G401.6 (cell line): Measurements from ENCODE around the gene LEMD1.

Experiments used
- FAIRE-seq: peaks from 2 replicates; lab custom pipeline; 2012; peaks lifted over from hg19 to GRCh38; lab: Jason Lieb, UNC

LEMD1 gene, protein sequence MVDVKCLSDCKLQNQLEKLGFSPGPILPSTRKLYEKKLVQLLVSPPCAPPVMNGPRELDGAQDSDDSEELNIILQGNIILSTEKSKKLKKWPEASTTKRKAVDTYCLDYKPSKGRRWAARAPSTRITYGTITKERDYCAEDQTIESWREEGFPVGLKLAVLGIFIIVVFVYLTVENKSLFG

GRCh38 chr1:205421798-205422197, at the start of gene LEMD1:
Gene LEMD1 (minus strand): TSS chr1:205422056. CDS start chr1:205420536, 1,520 bp downstream.
- no peak for FAIRE-seq

DNA sequence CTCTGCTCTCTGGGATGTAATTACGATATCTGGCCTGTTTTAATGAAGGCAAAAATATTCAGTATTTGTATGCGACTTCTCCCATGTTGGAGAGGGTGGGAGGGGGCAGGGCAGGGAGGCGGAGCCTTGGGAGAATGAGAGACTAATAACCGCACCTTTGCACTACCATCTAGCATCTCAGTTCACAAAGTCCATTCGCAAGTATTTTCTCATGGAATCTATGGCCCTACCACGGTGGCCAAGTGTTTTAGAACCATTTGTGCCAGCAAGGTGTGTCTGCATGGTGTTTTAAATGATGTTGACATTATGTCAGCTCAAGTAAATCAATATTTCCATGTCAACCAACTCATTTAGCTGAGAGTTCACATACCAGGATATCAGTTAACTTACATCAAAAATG, 48.3 kb upstream of the LEMD1 start:
- FAIRE-seq, result no peak

GRCh38 chr1:205466595-205467220, 44.9 kb upstream of the LEMD1 start:
- FAIRE-seq, result no peak

DNA sequence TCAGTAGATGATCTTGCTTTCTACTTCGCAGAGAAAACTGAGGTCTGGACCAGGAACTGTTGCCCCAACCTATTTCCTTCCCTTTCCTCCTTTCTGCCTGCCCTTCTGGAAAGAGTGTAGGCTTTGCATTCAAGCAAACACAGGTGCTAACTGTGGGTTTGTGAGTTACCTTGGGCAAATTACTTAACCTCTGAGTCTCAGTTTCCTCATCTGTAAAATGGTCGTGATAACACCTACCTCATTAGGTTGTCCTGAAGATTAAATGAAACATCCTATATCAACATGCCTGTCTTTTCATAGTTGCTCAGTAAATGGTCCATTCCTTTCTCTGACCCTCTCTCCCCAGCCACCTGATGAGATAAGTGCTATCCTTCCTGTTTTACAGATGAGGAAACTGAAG, 43.5 kb upstream of the LEMD1 start:
- no peak for FAIRE-seq

- peak; percentile 59 for FAIRE-seq
Observed at GRCh38 chr1:205458777-205459566, 37.1 kb upstream of the LEMD1 start.

DNA sequence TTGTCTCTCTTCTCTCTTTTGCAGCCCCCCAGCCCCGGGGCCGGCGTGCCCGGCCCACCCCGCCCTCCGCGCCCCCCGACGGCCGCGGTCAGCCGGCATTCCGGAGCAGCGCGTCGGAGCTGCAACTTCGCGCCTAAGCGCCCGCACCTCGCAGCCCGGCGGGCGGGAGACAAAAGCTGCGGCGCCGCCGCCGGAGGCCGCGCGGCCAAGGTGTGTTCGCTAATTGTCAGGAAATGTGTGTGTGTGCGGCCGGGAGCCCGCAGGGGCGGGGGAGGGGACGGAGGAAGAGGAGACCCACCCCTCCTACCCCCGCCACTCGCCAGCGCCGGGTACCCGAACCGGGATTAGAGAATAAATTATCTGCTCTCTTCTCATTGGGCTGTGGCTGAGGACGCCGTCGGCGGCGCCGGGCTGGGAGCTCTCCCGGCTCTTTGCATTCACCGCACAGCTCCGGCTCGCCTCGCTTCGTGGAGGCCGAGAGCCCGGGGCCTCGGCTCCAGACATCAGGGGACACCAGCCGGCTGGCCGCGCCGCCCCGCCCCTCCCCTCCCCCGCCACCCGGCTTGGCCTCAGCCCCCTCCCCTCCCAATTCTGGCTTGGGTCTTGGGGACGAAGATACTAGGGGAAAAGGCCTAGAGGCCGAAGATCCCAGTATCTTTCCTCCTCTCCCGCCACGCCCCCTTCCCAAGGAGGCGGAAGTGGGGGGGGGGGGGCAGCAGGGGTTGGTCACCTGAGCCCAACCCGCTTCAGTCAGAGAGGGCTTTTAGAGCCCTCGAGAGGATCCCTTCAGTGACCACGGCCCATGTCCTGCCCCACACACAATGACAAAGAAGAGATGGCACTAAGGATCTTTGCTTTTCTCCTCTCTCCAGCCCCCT, 35.3 kb upstream of the LEMD1 start:
- no peak for FAIRE-seq

GRCh38 chr1:205456383-205456867, 34.6 kb upstream of the LEMD1 start:
- no peak for FAIRE-seq

- FAIRE-seq, result no peak
Observed at GRCh38 chr1:205455581-205456382, 33.9 kb upstream of the LEMD1 start, which contains the start of gene BLACAT1. Gene BLACAT1 (minus strand): TSS chr1:205456045.

- FAIRE-seq, result no peak
Observed at GRCh38 chr1:205454903-205455335, 33.1 kb upstream of the LEMD1 start.

GRCh38 chr1:205453466-205453865, 31.6 kb upstream of the LEMD1 start:
- FAIRE-seq, result no peak

GRCh38 chr1:205452933-205453332, 31.1 kb upstream of the LEMD1 start:
- FAIRE-seq, result no peak

GRCh38 chr1:205452364-205452763, 30.5 kb upstream of the LEMD1 start:
- FAIRE-seq, result no peak

GRCh38 chr1:205451759-205452164, 29.9 kb upstream of the LEMD1 start:
- FAIRE-seq, result no peak

DNA sequence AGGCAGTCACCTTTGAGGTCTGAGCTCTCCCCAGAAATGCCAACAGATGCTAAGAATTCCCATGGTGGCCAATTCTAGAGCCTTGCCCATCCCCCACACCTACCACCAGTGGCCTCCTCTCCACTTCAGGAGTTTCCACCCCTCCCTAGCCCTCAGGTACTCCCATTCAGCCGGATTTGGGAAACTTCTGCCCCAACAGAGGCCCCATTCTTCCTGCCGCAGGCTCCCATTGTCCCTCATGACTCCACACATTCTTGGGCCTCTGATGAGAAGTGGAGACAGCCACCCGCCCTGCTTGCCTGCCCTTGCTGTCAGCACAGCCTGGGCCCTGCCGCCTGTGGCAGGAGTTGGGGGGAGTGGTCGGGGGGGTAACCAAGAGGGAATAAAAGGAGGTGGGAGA, 29.3 kb upstream of the LEMD1 start:
- FAIRE-seq, result no peak

- FAIRE-seq, result no peak
Observed at GRCh38 chr1:205450448-205450847, 28.6 kb upstream of the LEMD1 start.

DNA sequence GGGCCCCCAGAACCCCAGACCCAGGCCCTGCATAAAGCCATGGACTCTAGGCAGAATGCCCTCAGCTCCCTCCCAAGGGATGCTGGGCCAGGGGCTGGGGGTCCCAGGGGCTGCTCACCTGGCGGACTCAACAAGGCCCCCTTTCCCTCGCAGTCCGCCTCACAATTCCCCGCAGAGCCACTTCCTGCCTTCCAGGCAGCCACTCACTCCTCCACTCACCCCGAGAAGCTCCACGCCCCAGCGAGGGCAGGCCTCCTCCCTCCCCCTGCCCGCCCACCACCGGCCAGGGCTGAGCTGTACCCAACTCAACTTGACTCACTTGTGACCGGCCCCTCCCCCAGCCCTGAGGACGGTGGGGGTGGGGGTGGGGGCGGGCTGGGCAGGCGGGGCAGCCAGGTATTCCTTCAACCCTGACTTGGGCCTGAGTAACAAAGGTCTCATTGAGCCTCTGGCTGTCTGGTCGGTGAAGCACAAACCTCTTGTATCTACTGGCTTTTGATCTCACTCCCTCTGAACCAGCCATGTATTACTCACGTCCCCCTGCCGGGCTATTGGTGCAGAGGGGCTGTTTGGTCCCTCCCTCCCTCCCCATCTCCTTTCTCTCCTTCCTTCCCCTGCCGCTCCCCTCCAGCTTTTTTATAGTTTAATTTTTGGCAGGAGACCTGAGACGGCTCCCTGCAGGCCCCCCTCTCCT, 28.0 kb upstream of the LEMD1 start:
- FAIRE-seq, result no peak

DNA sequence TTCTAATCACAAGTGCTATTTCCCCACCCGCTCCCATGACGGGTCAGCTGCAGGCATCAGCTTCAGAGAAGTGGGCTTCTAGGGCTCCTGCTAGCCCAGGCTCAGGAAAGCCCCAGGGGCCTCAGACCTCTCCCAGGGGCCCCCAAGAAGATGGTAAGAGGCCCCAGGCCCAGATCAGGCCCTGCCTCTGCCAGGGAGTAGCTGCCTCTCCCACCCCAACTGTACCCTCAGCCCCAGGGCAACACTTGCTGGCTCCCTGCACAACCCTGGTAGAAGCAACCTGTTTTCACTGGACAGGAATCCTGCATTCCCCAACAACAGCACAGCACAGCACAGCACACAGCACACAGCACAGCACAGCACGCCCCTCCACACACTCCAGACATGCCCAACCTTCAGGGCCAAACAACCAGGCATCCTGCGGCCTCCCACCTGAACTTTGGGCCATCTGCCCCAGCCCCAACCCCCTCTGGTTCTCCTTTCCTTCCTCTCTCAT, 27.4 kb upstream of the LEMD1 start:
- no peak for FAIRE-seq

DNA sequence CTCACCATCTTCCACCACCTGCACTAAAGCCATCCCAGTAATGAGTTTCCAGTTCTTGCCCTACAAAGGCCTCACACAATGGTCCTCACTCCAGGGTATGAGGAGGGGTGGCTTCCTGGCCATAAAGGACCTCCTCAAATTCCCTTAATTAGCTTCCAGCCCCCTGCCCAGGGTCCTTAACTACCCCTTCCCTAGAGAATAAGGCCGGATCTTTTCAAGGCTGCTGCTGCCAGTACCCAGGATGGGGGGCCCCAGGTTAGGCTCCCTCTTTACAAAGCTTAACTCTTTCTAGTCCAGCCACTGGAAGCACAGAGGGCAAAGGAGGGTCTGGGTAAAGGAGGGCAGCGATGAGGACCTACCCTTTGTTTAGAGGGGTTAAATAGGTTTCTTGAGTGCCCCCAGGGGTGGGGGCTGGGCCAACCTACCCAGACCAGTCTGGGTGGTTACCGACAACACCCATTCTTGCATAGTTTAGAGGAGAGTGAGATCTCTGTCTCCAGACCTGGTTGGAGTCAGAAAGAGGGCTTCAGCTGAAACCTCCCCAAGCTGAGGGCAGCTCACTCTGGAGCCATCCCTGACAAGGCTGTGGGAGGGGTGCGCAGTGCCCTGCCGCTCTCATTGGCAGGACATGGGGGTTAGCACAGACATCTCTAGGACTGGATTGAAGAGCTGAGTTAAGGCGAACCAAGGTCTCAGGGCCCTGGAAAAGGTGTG, 26.8 kb upstream of the LEMD1 start:
- FAIRE-seq, result peak; percentile 23

DNA sequence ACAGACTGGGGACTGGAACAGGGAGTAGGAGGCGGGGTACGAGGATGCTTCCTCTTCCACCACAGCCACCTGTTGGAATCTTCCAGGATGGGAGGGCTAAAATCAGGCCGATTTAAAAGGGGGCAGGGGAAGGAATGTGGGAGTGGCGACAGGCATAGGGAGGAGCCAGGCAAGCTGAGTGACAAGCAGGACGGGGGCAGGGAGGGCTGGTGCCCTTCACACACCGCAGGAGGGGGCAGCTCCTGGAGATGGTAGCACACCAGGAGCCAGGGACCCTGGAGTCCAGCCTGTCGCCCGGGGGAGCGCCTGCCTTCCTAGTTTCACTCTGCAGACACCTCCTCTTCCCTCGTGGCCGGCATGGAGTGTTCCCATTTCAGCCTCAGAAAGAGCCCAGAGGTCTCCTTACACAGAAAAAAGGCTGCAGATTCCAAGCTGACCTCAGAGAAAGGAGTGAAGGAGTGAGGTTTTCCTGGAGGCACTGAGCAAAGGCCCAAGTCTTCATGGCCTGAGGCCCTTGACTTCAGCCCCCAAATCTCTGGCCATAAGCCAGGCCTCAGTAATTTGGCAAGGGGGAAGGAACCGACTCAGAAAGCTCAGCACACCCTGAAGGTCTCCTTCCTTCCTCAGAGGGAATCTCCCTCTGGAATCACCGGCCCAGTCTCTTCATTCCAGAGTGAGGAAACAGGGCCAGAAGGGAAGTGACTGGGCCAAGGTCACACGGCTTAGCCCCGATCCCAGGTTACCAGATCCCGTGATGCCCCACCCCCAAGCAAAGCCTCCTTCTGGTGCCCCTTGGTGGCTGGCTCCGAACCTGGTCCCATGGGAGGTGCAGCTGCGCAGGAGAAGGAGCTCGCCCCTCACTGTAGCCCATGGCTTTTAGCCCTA, 25.8 kb upstream of the LEMD1 start:
- FAIRE-seq, result peak; percentile 72
